Left cardiac atrium (tissue), 4 donors: ENCODE data around the gene CORO1C. TPM values are rescaled to one million over a fixed set of nuclear protein-coding genes. Genes with fewer than 3 reads are reported as not detected.
"Not testable (repeated sequence)": the region's sequence is repeated elsewhere in the genome, so short reads cannot be mapped to it uniquely, and the experiment has no call there.

Experiments used
- ATAC-seq, 2 donors: fragments of 200-7000 bp; cut with Tn5 transposase; one replicate each; pipeline ENCODE4 v1.9.1; 2020; ENCODE audit warnings: mild to moderate bottlenecking in 2 of 2, moderate library complexity in 2 of 2
- DNase-seq: peaks from one replicate; pipeline ENCODE4 v3.0.0-alpha.2; 2020
- intact Hi-C, 2 donors: fragments of 100-400 bp; cut with DNase I; formaldehyde crosslinking; loops; one replicate each; pipeline versions ENCODE4 v1.14.1 to v1.15.1; 2022 to 2023
- long read RNA-seq: library from polyadenylated mRNA; unstranded; transcript quantifications from one replicate; pipeline ENCODE4 v2.0.0, GENCODE V29; 2021
- total RNA-seq, 2 donors: library from RNA; stranded (reverse); fragmentation: NEBNext Ultra II Directional; extraction: Animal tissue kit (Norgen Biotek cat#: 25700); gene quantifications; one replicate each; pipeline ENCODE4 v1.2.1, GENCODE V29; 2021
- donor health status: DM: no; HTN: yes; CAD: no.
- donor health status: DM: no; HTN: yes; CAD: no; lungs with severe emphysema.
- donor health status: DM: yes; HTN: yes; CAD: no.
- donor health status: Dilated cardiomyopathy.

Gene CORO1C
- total RNA-seq, result 100 to 1,000 TPM in 1 of 2 donors, 10 to 100 TPM in 1; 95.0 to 109 TPM
- long read RNA-seq, transcript CORO1C-201 (11 exons, 3,892 nt), result major isoform, 25 of 40 reads
- long read RNA-seq, partial matches to known transcripts, result 12 of 40 reads
- long read RNA-seq, other reads (novel, unspliced or antisense), result 3 of 40 reads

- intact Hi-C loops, result loop anchor here in 1 of 2 donors (2.0 to 5.0 kb wide), 3 partner anchors 40 to 64 kb away; no protein-coding TSS in a partner anchor
- DNase-seq (peak; percentile 98), ATAC-seq (peak; percentile 87 to 92)
Measured at GRCh38 chr12:108731105-108731865, at the start of gene CORO1C. Gene CORO1C (minus strand): TSS chr12:108731518. CDS start chr12:108701318, 30,200 bp downstream.

GRCh38 chr12:108779998-108780688 lies 48.8 kb upstream of the CORO1C start:
- DNase-seq, result no peak
- intact Hi-C loops, result no loop called here
- peak; percentile 12 to 36 for ATAC-seq

- DNase-seq (no peak), ATAC-seq (no peak)
- intact Hi-C loops, result no loop called here
Measured at GRCh38 chr12:108778053-108778452, 46.7 kb upstream of the CORO1C start.

GRCh38 chr12:108777156-108777555 lies 45.8 kb upstream of the CORO1C start:
- intact Hi-C loops, result no loop called here

GRCh38 chr12:108773798-108774788 lies 42.8 kb upstream of the CORO1C start:
- DNase-seq (peak; percentile 91), ATAC-seq (peak; percentile 93 to 95)
- intact Hi-C loops, result loop anchor here in 1 of 2 donors (5.0 kb wide), 1 partner anchor 42 kb away; the partner anchor contains the start of gene CORO1C

More at GRCh38 chr12:108777156-108777555, 45.8 kb upstream of the CORO1C start:
- no peak for ATAC-seq
- DNase-seq, result no peak

- DNase-seq, result no peak
- intact Hi-C loops, result loop anchor here in 1 of 2 donors (5.0 kb wide), 1 partner anchor 41 kb away; the partner anchor contains the start of gene CORO1C
- no peak for ATAC-seq
Measured at GRCh38 chr12:108772891-108773797, 41.8 kb upstream of the CORO1C start.

- intact Hi-C loops, result loop anchor here in 1 of 2 donors (5.0 kb wide), 1 partner anchor 40 kb away; the partner anchor contains the start of gene CORO1C
- DNase-seq, result no peak
- no peak for ATAC-seq
Measured at GRCh38 chr12:108772247-108772646, 40.9 kb upstream of the CORO1C start.

GRCh38 chr12:108771835-108772234 lies 40.5 kb upstream of the CORO1C start:
- not testable (repeated sequence) for DNase-seq, ATAC-seq
- intact Hi-C loops, result loop anchor here in 1 of 2 donors (5.0 kb wide), 1 partner anchor 40 kb away; the partner anchor contains the start of gene CORO1C

- ATAC-seq (no peak), DNase-seq (no peak)
- intact Hi-C loops, result loop anchor here in 1 of 2 donors (5.0 kb wide), 1 partner anchor 39 kb away; the partner anchor contains the start of gene CORO1C
Measured at GRCh38 chr12:108770963-108771362, 39.6 kb upstream of the CORO1C start.

GRCh38 chr12:108770269-108770829 lies 39.0 kb upstream of the CORO1C start:
- intact Hi-C loops, result loop anchor here in 1 of 2 donors (5.0 kb wide), 1 partner anchor 38 kb away; the partner anchor contains the start of gene CORO1C
- ATAC-seq, result no peak
- DNase-seq, result no peak

- ATAC-seq, result peak; percentile 44 to 48
- intact Hi-C loops, result no loop called here
- peak; percentile 51 for DNase-seq
Measured at GRCh38 chr12:108768591-108769500, 37.5 kb upstream of the CORO1C start.

- DNase-seq (no peak), ATAC-seq (no peak)
- intact Hi-C loops, result no loop called here
Measured at GRCh38 chr12:108766294-108766693, 35.0 kb upstream of the CORO1C start.

GRCh38 chr12:108765289-108765764 lies 34.0 kb upstream of the CORO1C start:
- ATAC-seq, result no peak
- intact Hi-C loops, result no loop called here
- DNase-seq, result no peak

GRCh38 chr12:108764540-108765288 lies 33.4 kb upstream of the CORO1C start:
- intact Hi-C loops, result no loop called here

GRCh38 chr12:108761226-108761625 lies 29.9 kb upstream of the CORO1C start:
- ATAC-seq, result no peak
- intact Hi-C loops, result no loop called here
- DNase-seq, result no peak

More at GRCh38 chr12:108764540-108765288, 33.4 kb upstream of the CORO1C start:
- ATAC-seq, result no peak
- no peak for DNase-seq
